Muscle layer of colon (tissue), 2 donors: ENCODE results near the gene TSPAN1.

Experiments
- H3K27ac ChIP-seq: one replicate; pipeline ENCODE4 v1.7.0; 2013; ENCODE audit warnings: low read depth, mild to moderate bottlenecking, low read length, moderate library complexity
- H3K27me3 ChIP-seq, 2 donors: one replicate each; pipeline ENCODE4 v1.7.0; 2013; ENCODE audit warnings: low read length in 2 of 2, mild to moderate bottlenecking in 2 of 2; ENCODE audit not compliant: insufficient read depth in 2 of 2, control insufficient read depth in 1 of 2
- H3K36me3 ChIP-seq: one replicate; pipeline ENCODE4 v1.7.0; 2013; ENCODE audit warnings: mild to moderate bottlenecking, low read length; ENCODE audit not compliant: insufficient read depth
- H3K4me1 ChIP-seq: one replicate; pipeline ENCODE4 v1.7.0; 2013; ENCODE audit warnings: mild to moderate bottlenecking, low read length; ENCODE audit not compliant: insufficient read depth
- H3K4me3 ChIP-seq, 2 donors: one replicate each; pipeline ENCODE4 v1.7.0; 2013; ENCODE audit warnings: low read length in 2 of 2, low read depth in 1 of 2, mild to moderate bottlenecking in 1 of 2, moderate library complexity in 1 of 2
- H3K9ac ChIP-seq: one replicate; pipeline ENCODE4 v1.7.0; 2013; ENCODE audit warnings: low read length
- H3K9me3 ChIP-seq: one replicate; pipeline ENCODE4 v1.7.0; 2013; ENCODE audit warnings: mild to moderate bottlenecking, low read length
- donor health status: abdominal sarcoma.
- donor health status: Adenocarcinoma of cecum.

TSPAN1 gene

GRCh38 chr1:46174448-46175231 lies at the start of gene TSPAN1:
TSPAN1 (plus strand) TSS chr1:46175087; CDS start chr1:46181108, 6,021 bp downstream.
- Histone ChIP-seq H3K4me1 (peaks cover 25% of the 10 kb centered on the region), H3K9ac (no peak within 1 kb of the TSS)

GRCh38 chr1:46128344-46128743 lies 46.5 kb upstream of the TSPAN1 start:
- Histone ChIP-seq H3K36me3 (no peaks in the 10 kb centered on the region), H3K27ac (no peak overlapping the region), H3K9ac (no peak overlapping the region), H3K27me3 (no peaks in the 10 kb centered on the region), H3K9me3 (no peaks in the 10 kb centered on the region), H3K4me3 (no peak overlapping the region), H3K4me1 (peaks cover under 1% of the 10 kb centered on the region)

More at GRCh38 chr1:46174448-46175231, at the start of gene TSPAN1:
- Histone ChIP-seq H3K4me3 (peak within 1 kb of the TSS in 1 of 2 donors; percentile 8), H3K36me3 (no peaks in the 10 kb centered on the region), H3K27me3 (no peaks in the 10 kb centered on the region), H3K27ac (no peak within 1 kb of the TSS), H3K9me3 (no peaks in the 10 kb centered on the region)

GRCh38 chr1:46130121-46130520 lies 44.8 kb upstream of the TSPAN1 start:
- H3K9ac ChIP-seq, result no peak overlapping the region

GRCh38 chr1:46130606-46131005 lies 44.3 kb upstream of the TSPAN1 start:
- Histone ChIP-seq H3K4me1 (peaks cover 14% of the 10 kb centered on the region), H3K27me3 (no peaks in the 10 kb centered on the region), H3K27ac (no peak overlapping the region), H3K36me3 (no peaks in the 10 kb centered on the region), H3K9me3 (no peaks in the 10 kb centered on the region), H3K4me3 (peak overlapping the region; percentile 25 to 44), H3K9ac (peak overlapping the region; percentile 15)

More at GRCh38 chr1:46130121-46130520, 44.8 kb upstream of the TSPAN1 start:
- no peaks in the 10 kb centered on the region for H3K9me3 ChIP-seq
- H3K4me1 ChIP-seq, result peaks cover 10% of the 10 kb centered on the region
- no peaks in the 10 kb centered on the region for H3K27me3 ChIP-seq
- H3K36me3 ChIP-seq, result no peaks in the 10 kb centered on the region
- H3K4me3 ChIP-seq, result peak overlapping the region in 1 of 2 donors; percentile 44
- H3K27ac ChIP-seq, result no peak overlapping the region

GRCh38 chr1:46131093-46131492 lies 43.8 kb upstream of the TSPAN1 start:
- Histone ChIP-seq H3K27me3 (no peaks in the 10 kb centered on the region), H3K36me3 (no peaks in the 10 kb centered on the region), H3K27ac (no peak overlapping the region), H3K9me3 (no peaks in the 10 kb centered on the region), H3K9ac (peak overlapping the region; percentile 15), H3K4me1 (peaks cover 14% of the 10 kb centered on the region), H3K4me3 (peak overlapping the region; percentile 25 to 44)

- no peaks in the 10 kb centered on the region for H3K9me3 ChIP-seq
- peak overlapping the region; percentile 58 to 97 for H3K4me3 ChIP-seq
- H3K9ac ChIP-seq, result peak overlapping the region; percentile 93
- H3K36me3 ChIP-seq, result no peaks in the 10 kb centered on the region
- peaks cover 14% of the 10 kb centered on the region for H3K4me1 ChIP-seq
- no peaks in the 10 kb centered on the region for H3K27me3 ChIP-seq
- H3K27ac ChIP-seq, result peak overlapping the region; percentile 84
Measured at GRCh38 chr1:46131712-46132528, 43.0 kb upstream of the TSPAN1 start.

GRCh38 chr1:46132529-46133180 lies 42.2 kb upstream of the TSPAN1 start, which contains the start of gene PIK3R3:
PIK3R3 (minus strand) TSS chr1:46132629; CDS start chr1:46131952, 677 bp downstream.
- Histone ChIP-seq H3K27ac (peak within 1 kb of the TSS; percentile 84), H3K4me1 (peaks cover 14% of the 10 kb centered on the region), H3K9ac (peak within 1 kb of the TSS; percentile 93)

GRCh38 chr1:46133181-46133658 lies 41.7 kb upstream of the TSPAN1 start:
- no peaks in the 10 kb centered on the region for H3K36me3 ChIP-seq
- H3K4me1 ChIP-seq, result peaks cover 14% of the 10 kb centered on the region
- no peaks in the 10 kb centered on the region for H3K27me3 ChIP-seq
- peak overlapping the region; percentile 84 for H3K27ac ChIP-seq
- H3K4me3 ChIP-seq, result peak overlapping the region; percentile 43 to 97
- no peaks in the 10 kb centered on the region for H3K9me3 ChIP-seq
- peak overlapping the region; percentile 54 for H3K9ac ChIP-seq

More at GRCh38 chr1:46132529-46133180, 42.2 kb upstream of the TSPAN1 start, which contains the start of gene PIK3R3:
- no peaks in the 10 kb centered on the region for H3K36me3 ChIP-seq
- no peaks in the 10 kb centered on the region for H3K9me3 ChIP-seq
- H3K27me3 ChIP-seq, result no peaks in the 10 kb centered on the region
- H3K4me3 ChIP-seq, result peak within 1 kb of the TSS; percentile 58 to 97

GRCh38 chr1:46133781-46134350 lies 41.0 kb upstream of the TSPAN1 start:
- Histone ChIP-seq H3K27me3 (no peaks in the 10 kb centered on the region), H3K27ac (peak overlapping the region; percentile 84), H3K9ac (peak overlapping the region; percentile 54), H3K36me3 (no peaks in the 10 kb centered on the region), H3K4me1 (peaks cover 14% of the 10 kb centered on the region), H3K9me3 (no peaks in the 10 kb centered on the region), H3K4me3 (peak overlapping the region; percentile 43 to 97)

- no peak overlapping the region for H3K4me3 ChIP-seq
- H3K36me3 ChIP-seq, result no peaks in the 10 kb centered on the region
- peaks cover 14% of the 10 kb centered on the region for H3K4me1 ChIP-seq
- no peak overlapping the region for H3K9ac ChIP-seq
- H3K27me3 ChIP-seq, result no peaks in the 10 kb centered on the region
- no peaks in the 10 kb centered on the region for H3K9me3 ChIP-seq
- H3K27ac ChIP-seq, result no peak overlapping the region
Measured at GRCh38 chr1:46134660-46135331, 40.1 kb upstream of the TSPAN1 start.
